Neural cell (in vitro differentiated cells): ENCODE results near the gene RFX8.

Experiments used
- EZH2 ChIP-seq: fragments of 200-600, 300-800 bp; shearing (Covaris generic), sonication (generic); IDR thresholded peaks from 2 replicates; pipeline ENCODE4 v1.6.1; 2014; ENCODE audit warnings: antibody characterized with exemption, low read length, borderline replicate concordance, mild to moderate bottlenecking; ENCODE audit not compliant: insufficient read depth, poor library complexity, severe bottlenecking
- POLR2AphosphoS5 ChIP-seq: IDR thresholded peaks from 2 replicates; pipeline ENCODE4 v1.6.1; 2012
- SMC3 ChIP-seq: fragments of 450-650 bp; conservative IDR thresholded peaks from 2 replicates; pipeline ENCODE4 v1.6.1; 2014; ENCODE audit warnings: antibody characterized with exemption, mild to moderate bottlenecking, moderate library complexity; ENCODE audit not compliant: poor library complexity
- TF ChIP-seq, protein P1 (sequence below): fragments of 450-650 bp; IDR thresholded peaks from 2 replicates; pipeline ENCODE4 v1.5.1; 2014; ENCODE audit warnings: antibody characterized with exemption, mild to moderate bottlenecking, moderate library complexity; ENCODE audit not compliant: poor library complexity, severe bottlenecking

DNA sequence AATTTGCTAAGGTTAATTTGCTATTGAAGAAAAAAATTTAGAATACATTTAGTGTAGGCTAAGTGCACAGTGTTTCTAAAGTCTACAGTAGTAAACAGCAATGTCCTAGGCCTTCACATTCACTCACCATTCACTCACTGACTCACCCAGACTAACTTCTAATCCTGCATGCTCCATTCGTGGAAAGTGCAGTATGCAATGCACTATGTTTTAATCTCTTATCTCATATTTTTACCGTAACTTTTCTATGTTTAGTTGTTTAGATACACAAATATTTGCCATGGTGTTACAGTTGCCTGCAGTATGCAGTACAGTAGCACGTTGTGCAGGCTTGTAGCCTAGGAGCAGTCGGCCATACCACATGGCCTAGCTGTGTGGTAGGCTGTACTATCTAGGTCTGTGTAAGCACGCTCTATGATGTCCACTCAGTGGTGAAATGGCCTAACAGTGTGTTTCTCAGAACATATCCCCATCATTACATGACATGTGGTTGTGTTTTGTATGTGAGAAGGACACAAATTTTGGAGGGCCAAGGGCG lies 18.1 kb upstream of the RFX8 start:
- TF ChIP-seq, protein P1, sequence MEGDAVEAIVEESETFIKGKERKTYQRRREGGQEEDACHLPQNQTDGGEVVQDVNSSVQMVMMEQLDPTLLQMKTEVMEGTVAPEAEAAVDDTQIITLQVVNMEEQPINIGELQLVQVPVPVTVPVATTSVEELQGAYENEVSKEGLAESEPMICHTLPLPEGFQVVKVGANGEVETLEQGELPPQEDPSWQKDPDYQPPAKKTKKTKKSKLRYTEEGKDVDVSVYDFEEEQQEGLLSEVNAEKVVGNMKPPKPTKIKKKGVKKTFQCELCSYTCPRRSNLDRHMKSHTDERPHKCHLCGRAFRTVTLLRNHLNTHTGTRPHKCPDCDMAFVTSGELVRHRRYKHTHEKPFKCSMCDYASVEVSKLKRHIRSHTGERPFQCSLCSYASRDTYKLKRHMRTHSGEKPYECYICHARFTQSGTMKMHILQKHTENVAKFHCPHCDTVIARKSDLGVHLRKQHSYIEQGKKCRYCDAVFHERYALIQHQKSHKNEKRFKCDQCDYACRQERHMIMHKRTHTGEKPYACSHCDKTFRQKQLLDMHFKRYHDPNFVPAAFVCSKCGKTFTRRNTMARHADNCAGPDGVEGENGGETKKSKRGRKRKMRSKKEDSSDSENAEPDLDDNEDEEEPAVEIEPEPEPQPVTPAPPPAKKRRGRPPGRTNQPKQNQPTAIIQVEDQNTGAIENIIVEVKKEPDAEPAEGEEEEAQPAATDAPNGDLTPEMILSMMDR: no peak
- TF ChIP-seq EZH2 (no peak), SMC3 (no peak), POLR2AphosphoS5 (no peak)
